K562 (cell line): ENCODE data around the gene TIGAR. TPM values are rescaled to one million over a fixed set of nuclear protein-coding genes. Genes with fewer than 3 reads are reported as not detected.

Experiments used
- CBX1 ChIP-seq: sonication (generic); IDR thresholded peaks from 2 replicates; pipeline ENCODE4 v1.6.1; 2016; ENCODE audit warnings: antibody characterized with exemption, low read depth, mild to moderate bottlenecking
- MLX ChIP-seq, 2 experiments: fragments of 450-650 bp in 1 of 2; sonication (generic) in 1 of 2; formaldehyde crosslinking; conservative IDR thresholded peaks; 2 replicates each; pipeline versions ENCODE4 v1.4.0 to v1.8.1; 2020 to 2022; ENCODE audit warnings: mild to moderate bottlenecking in 1 of 2, missing genetic modification reagents in 1 of 2
- MXI1 ChIP-seq: IDR thresholded peaks from 2 replicates; pipeline ENCODE4 v1.6.1; 2011; ENCODE audit warnings: low read depth, mild to moderate bottlenecking, improper control_type of control experiment, low read length
- RBM34 ChIP-seq: fragments of 200-400 bp; formaldehyde crosslinking; IDR thresholded peaks from 2 replicates; pipeline ENCODE4 v1.6.1; 2018; ENCODE audit warnings: low read length, borderline replicate concordance; ENCODE audit not compliant: insufficient read depth
- RFX7 ChIP-seq: fragments of 250-450 bp; sonication (Bioruptor Pico); IDR thresholded peaks from 2 replicates; pipeline ENCODE4 v1.5.1; 2021; ENCODE audit warnings: mild to moderate bottlenecking
- ZMIZ1 ChIP-seq, 2 experiments: fragments of 150-350 bp in 1 of 2; IDR thresholded peaks; 2 replicates each; pipeline ENCODE4 v1.6.1; 2012 to 2016; ENCODE audit warnings: low read depth in 2 of 2, low read length in 2 of 2, mild to moderate bottlenecking in 1 of 2, moderate library complexity in 1 of 2
- polyA plus RNA-seq, 8 experiments: library from polyadenylated mRNA; depleted of rRNA in 4 of 8; stranded (reverse) in 5 of 8; unstranded in 3 of 8; fragments of >200 nt; fragmentation: Nextera tagmentation in 2 of 8; fragmentation: Illumina TruSeq in 1 of 8; extraction: Ambion mirVana in 2 of 8; extraction: Trizol in 1 of 8; gene quantifications; 2 replicates each; pipeline versions ENCODE4 v1.2.1 to v1.2.3, GENCODE V29; 2011 to 2014; ENCODE audit warnings: inconsistent platforms in 1 of 8, missing spikeins in 1 of 8
- total RNA-seq, 7 experiments: library from RNA; depleted of rRNA in 6 of 7; stranded (reverse); fragments of >200 nt in 6 of 7; fragmentation: Illumina TruSeq in 2 of 7; extraction: Trizol in 2 of 7; gene quantifications; 2 replicates each; pipeline versions ENCODE4 v1.2.1 to v1.2.3, GENCODE V29; 2011 to 2021; ENCODE audit warnings: low replicate concordance in 1 of 7
- TF ChIP-seq, protein P1 (sequence below): fragments of 450-650 bp; IDR thresholded peaks from 2 replicates; pipeline ENCODE4 v1.6.1; 2016; ENCODE audit warnings: antibody characterized with exemption
- TF ChIP-seq, protein P2 (sequence below), 3 experiments: fragments of 200-800 bp in 1 of 3; fragments of 250-450 bp in 1 of 3; fragments of 450-650 bp in 1 of 3; sonication (Bioruptor Pico) in 1 of 3; sonication (Bioruptor generic) in 1 of 3; formaldehyde crosslinking in 1 of 3; IDR thresholded peaks; 2 replicates each; pipeline versions ENCODE4 v1.6.1 to v1.8.0; 2016 to 2022; ENCODE audit warnings: mild to moderate bottlenecking in 2 of 3, missing genetic modification characterization in 2 of 3, missing compliant biosample characterization in 1 of 3, moderate library complexity in 1 of 3

The TIGAR gene
- total and polyA plus RNA-seq, 9 of the 15 experiments (the other 6 are each of a cell fraction or from before 2014, with no cell fraction given): 0.11 to 1.0 (median 0.53) TPM; not detected in 2

DNA sequence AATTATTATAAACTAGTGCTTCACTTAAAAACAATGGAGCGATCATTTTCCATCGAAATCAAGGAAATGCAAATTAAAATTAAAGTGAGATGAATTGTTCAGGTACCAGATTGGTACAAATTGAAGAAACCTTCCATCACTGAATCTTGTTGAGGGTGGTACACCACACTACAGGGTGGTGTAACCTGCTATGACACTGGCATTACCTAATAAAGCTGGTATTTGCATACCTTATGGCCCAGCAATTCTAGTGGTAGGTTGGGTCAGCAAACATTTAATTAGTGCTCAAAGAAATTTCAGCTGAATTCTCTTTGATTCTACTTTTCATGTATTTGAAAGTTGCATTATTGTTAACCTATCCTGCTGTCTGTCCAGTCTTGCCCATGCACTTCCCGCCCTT, 9.2 kb downstream of the TIGAR start (continued):
- TF ChIP-seq, protein P1, sequence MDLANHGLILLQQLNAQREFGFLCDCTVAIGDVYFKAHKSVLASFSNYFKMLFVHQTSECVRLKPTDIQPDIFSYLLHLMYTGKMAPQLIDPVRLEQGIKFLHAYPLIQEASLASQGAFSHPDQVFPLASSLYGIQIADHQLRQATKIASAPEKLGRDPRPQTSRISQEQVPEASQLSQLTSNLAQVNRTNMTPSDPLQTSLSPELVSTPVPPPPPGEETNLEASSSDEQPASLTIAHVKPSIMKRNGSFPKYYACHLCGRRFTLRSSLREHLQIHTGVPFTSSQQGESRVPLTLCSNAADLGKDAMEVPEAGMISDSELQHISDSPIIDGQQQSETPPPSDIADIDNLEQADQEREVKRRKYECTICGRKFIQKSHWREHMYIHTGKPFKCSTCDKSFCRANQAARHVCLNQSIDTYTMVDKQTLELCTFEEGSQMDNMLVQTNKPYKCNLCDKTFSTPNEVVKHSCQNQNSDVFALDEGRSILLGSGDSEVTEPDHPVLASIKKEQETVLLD: no peak
- TF ChIP-seq CBX1: no peak
- TF ChIP-seq RFX7 (CRISPR knock-in tag): no peak
- TF ChIP-seq MXI1: no peak
- TF ChIP-seq ZMIZ1 (IDR thresholded peaks at IDR 0.05; ENCODE audit: low read depth in 2 of 2, low read length in 2 of 2): no peak
- TF ChIP-seq, protein P2, sequence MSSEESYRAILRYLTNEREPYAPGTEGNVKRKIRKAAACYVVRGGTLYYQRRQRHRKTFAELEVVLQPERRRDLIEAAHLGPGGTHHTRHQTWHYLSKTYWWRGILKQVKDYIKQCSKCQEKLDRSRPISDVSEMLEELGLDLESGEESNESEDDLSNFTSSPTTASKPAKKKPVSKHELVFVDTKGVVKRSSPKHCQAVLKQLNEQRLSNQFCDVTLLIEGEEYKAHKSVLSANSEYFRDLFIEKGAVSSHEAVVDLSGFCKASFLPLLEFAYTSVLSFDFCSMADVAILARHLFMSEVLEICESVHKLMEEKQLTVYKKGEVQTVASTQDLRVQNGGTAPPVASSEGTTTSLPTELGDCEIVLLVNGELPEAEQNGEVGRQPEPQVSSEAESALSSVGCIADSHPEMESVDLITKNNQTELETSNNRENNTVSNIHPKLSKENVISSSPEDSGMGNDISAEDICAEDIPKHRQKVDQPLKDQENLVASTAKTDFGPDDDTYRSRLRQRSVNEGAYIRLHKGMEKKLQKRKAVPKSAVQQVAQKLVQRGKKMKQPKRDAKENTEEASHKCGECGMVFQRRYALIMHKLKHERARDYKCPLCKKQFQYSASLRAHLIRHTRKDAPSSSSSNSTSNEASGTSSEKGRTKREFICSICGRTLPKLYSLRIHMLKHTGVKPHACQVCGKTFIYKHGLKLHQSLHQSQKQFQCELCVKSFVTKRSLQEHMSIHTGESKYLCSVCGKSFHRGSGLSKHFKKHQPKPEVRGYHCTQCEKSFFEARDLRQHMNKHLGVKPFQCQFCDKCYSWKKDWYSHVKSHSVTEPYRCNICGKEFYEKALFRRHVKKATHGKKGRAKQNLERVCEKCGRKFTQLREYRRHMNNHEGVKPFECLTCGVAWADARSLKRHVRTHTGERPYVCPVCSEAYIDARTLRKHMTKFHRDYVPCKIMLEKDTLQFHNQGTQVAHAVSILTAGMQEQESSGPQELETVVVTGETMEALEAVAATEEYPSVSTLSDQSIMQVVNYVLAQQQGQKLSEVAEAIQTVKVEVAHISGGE (CRISPR knock-in tag; IDR thresholded peaks at IDR 0.05): no peak
- no peak for TF ChIP-seq MLX (CRISPR knock-in tag; conservative IDR thresholded peaks at IDR 0.05)
- TF ChIP-seq RBM34: no peak
